ENCODE data around the gene LDB3.

GRCh38 chr10:86785037-86785436, 116.7 kb downstream of the LDB3 start:
- TF ChIP-seq EZH2 (IDR thresholded peaks at IDR 0.05) (no peak), POLR2AphosphoS5 (IDR thresholded peaks at IDR 0.05; ENCODE audit: borderline replicate concordance, low read depth, low read length) (no peak)

Data from SK-N-MC (cell line).